Chondrocyte (in vitro differentiated cells): ENCODE measurements around the gene SPTLC2. TPM values are rescaled to one million over a fixed set of nuclear protein-coding genes. Genes with fewer than 3 reads are reported as not detected.

Experiments used
- DNase-seq: peaks from one replicate; pipeline ENCODE4 v3.0.0; 2021; ENCODE audit warnings: mixed read lengths, low spot score
- H3K27ac Mint-ChIP-seq: one replicate; pipeline ENCODE4 v1.8.0; 2021; ENCODE audit warnings: mild to moderate bottlenecking, moderate library complexity, mixed read lengths; ENCODE audit not compliant: unreplicated experiment
- H3K27me3 Mint-ChIP-seq: 2 replicates; pipeline ENCODE4 v1.8.0; 2021; ENCODE audit warnings: low read depth, mixed read lengths
- H3K36me3 Mint-ChIP-seq: 2 replicates; pipeline ENCODE4 v1.8.0; 2021; ENCODE audit warnings: low read depth, mixed read lengths
- H3K4me1 Mint-ChIP-seq: 2 replicates; pipeline ENCODE4 v1.8.0; 2021; ENCODE audit warnings: low read depth, mild to moderate bottlenecking, mixed read lengths
- H3K4me3 Mint-ChIP-seq: one replicate; pipeline ENCODE4 v1.8.0; 2021; ENCODE audit warnings: mild to moderate bottlenecking, moderate library complexity, mixed read lengths; ENCODE audit not compliant: unreplicated experiment
- H3K9me3 Mint-ChIP-seq: 2 replicates; pipeline ENCODE4 v1.8.0; 2021; ENCODE audit warnings: low read depth, mixed read lengths
- CTCF ChIP-seq: fragments of 200-600 bp; sonication (generic); IDR thresholded peaks from 2 replicates; pipeline ENCODE4 v1.5.0; 2021; ENCODE audit warnings: antibody characterized with exemption, mild to moderate bottlenecking, moderate library complexity
- total RNA-seq: library from RNA; stranded (reverse); gene quantifications from 3 replicates; pipeline ENCODE4 v1.2.1, GENCODE V29; 2021

SPTLC2 gene
- total RNA-seq, 1 donor from 2014 or later = 29.1 TPM

DNA sequence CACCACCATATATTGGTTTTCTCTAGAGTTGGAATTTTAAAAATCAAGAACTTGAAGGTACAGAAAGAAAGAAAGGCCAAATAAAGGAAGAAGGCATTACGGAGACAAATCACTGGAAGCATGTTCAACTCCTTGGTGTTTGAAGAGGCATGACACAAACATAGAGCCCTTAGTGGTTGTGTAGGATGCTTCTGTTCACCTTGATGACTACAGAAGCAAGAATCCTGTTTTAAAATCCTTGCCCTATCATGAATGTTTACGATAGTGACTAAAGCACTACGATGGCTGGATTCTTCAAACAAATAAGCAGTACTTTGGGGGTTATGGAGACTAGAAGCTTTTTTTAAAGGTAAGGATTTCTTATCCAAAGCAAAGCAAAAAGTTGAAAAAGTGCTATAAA, 107.6 kb downstream of the SPTLC2 start:
- Mint-ChIP-seq H3K4me1 (no peaks in the 10 kb centered on the region), H3K27me3 (no peaks in the 10 kb centered on the region), H3K9me3 (no peaks in the 10 kb centered on the region), H3K36me3 (peaks cover 23% of the 10 kb centered on the region), H3K4me3 (no peak overlapping the region), H3K27ac (no peak overlapping the region)
- no peak for TF ChIP-seq CTCF
- no peak for DNase-seq

- no peak for TF ChIP-seq CTCF
- Mint-ChIP-seq H3K4me3 (no peak overlapping the region), H3K36me3 (peaks cover 25% of the 10 kb centered on the region), H3K27me3 (no peaks in the 10 kb centered on the region), H3K4me1 (no peaks in the 10 kb centered on the region), H3K27ac (no peak overlapping the region), H3K9me3 (peaks cover 2% of the 10 kb centered on the region)
- DNase-seq = no peak
Measured at GRCh38 chr14:77508249-77508648, 108.2 kb downstream of the SPTLC2 start.

GRCh38 chr14:77507762-77508161, 108.7 kb downstream of the SPTLC2 start:
- DNase-seq = no peak
- Mint-ChIP-seq H3K27ac (no peak overlapping the region), H3K4me1 (no peaks in the 10 kb centered on the region), H3K27me3 (no peaks in the 10 kb centered on the region), H3K36me3 (peaks cover 28% of the 10 kb centered on the region), H3K4me3 (no peak overlapping the region), H3K9me3 (peaks cover 4% of the 10 kb centered on the region)
- no peak for TF ChIP-seq CTCF

GRCh38 chr14:77505031-77505430, 111.4 kb downstream of the SPTLC2 start:
- TF ChIP-seq CTCF = no peak

DNA sequence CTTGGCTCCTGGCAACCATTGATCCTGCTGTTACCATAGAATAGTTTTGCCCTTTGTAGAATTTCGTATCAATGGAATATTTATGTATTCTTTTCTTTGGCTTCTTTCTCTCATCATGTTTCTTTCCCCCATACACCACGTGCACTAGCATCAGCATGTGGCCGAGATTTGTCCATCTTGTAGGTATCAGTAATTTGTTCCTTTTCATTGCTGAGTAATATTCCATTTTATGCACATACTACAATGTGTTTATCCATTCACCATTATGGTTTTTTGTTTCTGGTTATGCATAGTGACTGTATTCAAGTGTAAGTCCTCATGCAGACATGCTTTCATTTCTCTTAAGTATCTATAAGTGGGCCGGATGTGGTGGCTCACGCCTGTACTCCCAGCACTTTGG, 113.3 kb downstream of the SPTLC2 start:
- H3K9me3 Mint-ChIP-seq = peaks cover 4% of the 10 kb centered on the region
- H3K4me3 Mint-ChIP-seq = no peak overlapping the region

More at GRCh38 chr14:77505031-77505430, 111.4 kb downstream of the SPTLC2 start:
- peaks cover 4% of the 10 kb centered on the region for H3K9me3 Mint-ChIP-seq
- DNase-seq = no peak
- H3K27me3 Mint-ChIP-seq = no peaks in the 10 kb centered on the region
- no peak overlapping the region for H3K4me3 Mint-ChIP-seq
- H3K27ac Mint-ChIP-seq = no peak overlapping the region
- H3K36me3 Mint-ChIP-seq = peaks cover 13% of the 10 kb centered on the region
- no peaks in the 10 kb centered on the region for H3K4me1 Mint-ChIP-seq

More for the DNA sequence above, 113.3 kb downstream of the SPTLC2 start:
- TF ChIP-seq CTCF = no peak
- Mint-ChIP-seq H3K27me3 (peaks cover 7% of the 10 kb centered on the region), H3K4me1 (no peaks in the 10 kb centered on the region), H3K36me3 (peaks cover 11% of the 10 kb centered on the region), H3K27ac (no peak overlapping the region)
- no peak for DNase-seq
